H1 (cell line): ENCODE measurements around the gene TRIM31. TPM values are rescaled to one million over a fixed set of nuclear protein-coding genes. Genes with fewer than 3 reads are reported as not detected.

Source experiments
- BACH1 ChIP-seq: IDR thresholded peaks from 2 replicates; pipeline ENCODE4 v1.6.1; 2012; ENCODE audit warnings: low read length, improper control_type of control experiment
- EZH2 ChIP-seq: fragments of 200-600 bp; sonication (generic); IDR thresholded peaks from 2 replicates; pipeline ENCODE4 v1.7.1; 2012; ENCODE audit warnings: low read depth, mild to moderate bottlenecking, moderate library complexity, low read length, inconsistent platforms; ENCODE audit not compliant: severe bottlenecking
- KDM1A ChIP-seq: fragments of 200-600, 300-600 bp; sonication (generic); IDR thresholded peaks from 2 replicates; pipeline ENCODE4 v1.7.1; 2016; ENCODE audit warnings: mild to moderate bottlenecking, low read length, borderline replicate concordance
- POLR2A ChIP-seq, 2 experiments: IDR thresholded peaks; 1 replicate in 1 of 2; 2 replicates in 1 of 2; pipeline ENCODE4 v1.6.1; 2011; ENCODE audit warnings: low read depth in 2 of 2, low read length in 2 of 2, mild to moderate bottlenecking in 2 of 2; ENCODE audit errors: control extremely low read depth in 1 of 2
- POU5F1 ChIP-seq: IDR thresholded peaks from 2 replicates; pipeline ENCODE4 v1.6.1; 2011; ENCODE audit warnings: low read depth, mild to moderate bottlenecking, low read length, moderate library complexity
- SIRT6 ChIP-seq: IDR thresholded peaks from one replicate; pipeline ENCODE4 v1.7.1; 2012; ENCODE audit warnings: low read length, inconsistent platforms
- SP4 ChIP-seq: IDR thresholded peaks from 2 replicates; pipeline ENCODE4 v1.6.1; 2012; ENCODE audit warnings: low read length, inconsistent platforms
- YY1 ChIP-seq: IDR thresholded peaks from 2 replicates; pipeline ENCODE4 v1.6.1; 2011; ENCODE audit warnings: low read depth, mild to moderate bottlenecking, low read length
- polyA plus RNA-seq, 7 experiments: library from polyadenylated mRNA; depleted of rRNA in 3 of 7; stranded (reverse) in 5 of 7; unstranded in 2 of 7; fragments of >200 nt in 5 of 7; fragments of 200-250 nt in 2 of 7; gene quantifications; 1 replicate in 5 of 7; 2 replicates in 1 of 7; 4 replicates in 1 of 7; pipeline versions ENCODE4 v1.2.1 to v1.2.3, GENCODE V29; 2011 to 2013; ENCODE audit warnings: missing spikeins in 2 of 7, mixed read lengths in 2 of 7
- total RNA-seq: library from RNA; stranded (reverse); fragmentation: NEBNext Ultra II Directional; extraction: Animal tissue kit (Norgen Biotek cat#: 25700); gene quantifications from 2 replicates; pipeline ENCODE4 v1.2.1, GENCODE V29; 2021
- TF ChIP-seq, protein P1 (sequence below): fragments of 300-600 bp; sonication (generic); IDR thresholded peaks from 2 replicates; pipeline ENCODE4 v1.7.1; 2012; ENCODE audit warnings: low read length, moderate library complexity, mild to moderate bottlenecking, inconsistent platforms; ENCODE audit not compliant: insufficient replicate concordance

TRIM31 gene
- total and polyA plus RNA-seq, 2 of the 8 experiments (the other 6 are each of a cell fraction or from before 2014, with no cell fraction given): not detected

GRCh38 chr6:30157581-30157980, 44.7 kb upstream of the TRIM31 start (continued):
- TF ChIP-seq, protein P1, sequence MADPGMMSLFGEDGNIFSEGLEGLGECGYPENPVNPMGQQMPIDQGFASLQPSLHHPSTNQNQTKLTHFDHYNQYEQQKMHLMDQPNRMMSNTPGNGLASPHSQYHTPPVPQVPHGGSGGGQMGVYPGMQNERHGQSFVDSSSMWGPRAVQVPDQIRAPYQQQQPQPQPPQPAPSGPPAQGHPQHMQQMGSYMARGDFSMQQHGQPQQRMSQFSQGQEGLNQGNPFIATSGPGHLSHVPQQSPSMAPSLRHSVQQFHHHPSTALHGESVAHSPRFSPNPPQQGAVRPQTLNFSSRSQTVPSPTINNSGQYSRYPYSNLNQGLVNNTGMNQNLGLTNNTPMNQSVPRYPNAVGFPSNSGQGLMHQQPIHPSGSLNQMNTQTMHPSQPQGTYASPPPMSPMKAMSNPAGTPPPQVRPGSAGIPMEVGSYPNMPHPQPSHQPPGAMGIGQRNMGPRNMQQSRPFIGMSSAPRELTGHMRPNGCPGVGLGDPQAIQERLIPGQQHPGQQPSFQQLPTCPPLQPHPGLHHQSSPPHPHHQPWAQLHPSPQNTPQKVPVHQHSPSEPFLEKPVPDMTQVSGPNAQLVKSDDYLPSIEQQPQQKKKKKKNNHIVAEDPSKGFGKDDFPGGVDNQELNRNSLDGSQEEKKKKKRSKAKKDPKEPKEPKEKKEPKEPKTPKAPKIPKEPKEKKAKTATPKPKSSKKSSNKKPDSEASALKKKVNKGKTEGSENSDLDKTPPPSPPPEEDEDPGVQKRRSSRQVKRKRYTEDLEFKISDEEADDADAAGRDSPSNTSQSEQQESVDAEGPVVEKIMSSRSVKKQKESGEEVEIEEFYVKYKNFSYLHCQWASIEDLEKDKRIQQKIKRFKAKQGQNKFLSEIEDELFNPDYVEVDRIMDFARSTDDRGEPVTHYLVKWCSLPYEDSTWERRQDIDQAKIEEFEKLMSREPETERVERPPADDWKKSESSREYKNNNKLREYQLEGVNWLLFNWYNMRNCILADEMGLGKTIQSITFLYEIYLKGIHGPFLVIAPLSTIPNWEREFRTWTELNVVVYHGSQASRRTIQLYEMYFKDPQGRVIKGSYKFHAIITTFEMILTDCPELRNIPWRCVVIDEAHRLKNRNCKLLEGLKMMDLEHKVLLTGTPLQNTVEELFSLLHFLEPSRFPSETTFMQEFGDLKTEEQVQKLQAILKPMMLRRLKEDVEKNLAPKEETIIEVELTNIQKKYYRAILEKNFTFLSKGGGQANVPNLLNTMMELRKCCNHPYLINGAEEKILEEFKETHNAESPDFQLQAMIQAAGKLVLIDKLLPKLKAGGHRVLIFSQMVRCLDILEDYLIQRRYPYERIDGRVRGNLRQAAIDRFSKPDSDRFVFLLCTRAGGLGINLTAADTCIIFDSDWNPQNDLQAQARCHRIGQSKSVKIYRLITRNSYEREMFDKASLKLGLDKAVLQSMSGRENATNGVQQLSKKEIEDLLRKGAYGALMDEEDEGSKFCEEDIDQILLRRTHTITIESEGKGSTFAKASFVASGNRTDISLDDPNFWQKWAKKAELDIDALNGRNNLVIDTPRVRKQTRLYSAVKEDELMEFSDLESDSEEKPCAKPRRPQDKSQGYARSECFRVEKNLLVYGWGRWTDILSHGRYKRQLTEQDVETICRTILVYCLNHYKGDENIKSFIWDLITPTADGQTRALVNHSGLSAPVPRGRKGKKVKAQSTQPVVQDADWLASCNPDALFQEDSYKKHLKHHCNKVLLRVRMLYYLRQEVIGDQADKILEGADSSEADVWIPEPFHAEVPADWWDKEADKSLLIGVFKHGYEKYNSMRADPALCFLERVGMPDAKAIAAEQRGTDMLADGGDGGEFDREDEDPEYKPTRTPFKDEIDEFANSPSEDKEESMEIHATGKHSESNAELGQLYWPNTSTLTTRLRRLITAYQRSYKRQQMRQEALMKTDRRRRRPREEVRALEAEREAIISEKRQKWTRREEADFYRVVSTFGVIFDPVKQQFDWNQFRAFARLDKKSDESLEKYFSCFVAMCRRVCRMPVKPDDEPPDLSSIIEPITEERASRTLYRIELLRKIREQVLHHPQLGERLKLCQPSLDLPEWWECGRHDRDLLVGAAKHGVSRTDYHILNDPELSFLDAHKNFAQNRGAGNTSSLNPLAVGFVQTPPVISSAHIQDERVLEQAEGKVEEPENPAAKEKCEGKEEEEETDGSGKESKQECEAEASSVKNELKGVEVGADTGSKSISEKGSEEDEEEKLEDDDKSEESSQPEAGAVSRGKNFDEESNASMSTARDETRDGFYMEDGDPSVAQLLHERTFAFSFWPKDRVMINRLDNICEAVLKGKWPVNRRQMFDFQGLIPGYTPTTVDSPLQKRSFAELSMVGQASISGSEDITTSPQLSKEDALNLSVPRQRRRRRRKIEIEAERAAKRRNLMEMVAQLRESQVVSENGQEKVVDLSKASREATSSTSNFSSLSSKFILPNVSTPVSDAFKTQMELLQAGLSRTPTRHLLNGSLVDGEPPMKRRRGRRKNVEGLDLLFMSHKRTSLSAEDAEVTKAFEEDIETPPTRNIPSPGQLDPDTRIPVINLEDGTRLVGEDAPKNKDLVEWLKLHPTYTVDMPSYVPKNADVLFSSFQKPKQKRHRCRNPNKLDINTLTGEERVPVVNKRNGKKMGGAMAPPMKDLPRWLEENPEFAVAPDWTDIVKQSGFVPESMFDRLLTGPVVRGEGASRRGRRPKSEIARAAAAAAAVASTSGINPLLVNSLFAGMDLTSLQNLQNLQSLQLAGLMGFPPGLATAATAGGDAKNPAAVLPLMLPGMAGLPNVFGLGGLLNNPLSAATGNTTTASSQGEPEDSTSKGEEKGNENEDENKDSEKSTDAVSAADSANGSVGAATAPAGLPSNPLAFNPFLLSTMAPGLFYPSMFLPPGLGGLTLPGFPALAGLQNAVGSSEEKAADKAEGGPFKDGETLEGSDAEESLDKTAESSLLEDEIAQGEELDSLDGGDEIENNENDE: no peak
- no peak for TF ChIP-seq POLR2A (IDR thresholded peaks at IDR 0.05; ENCODE audit: control extremely low read depth in 1 of 2, low read depth in 2 of 2, low read length in 2 of 2)
- TF ChIP-seq YY1: no peak
- no peak for TF ChIP-seq POU5F1
- TF ChIP-seq SIRT6: no peak
- no peak for TF ChIP-seq BACH1
- TF ChIP-seq KDM1A: no peak
- TF ChIP-seq EZH2: no peak
- no peak for TF ChIP-seq SP4
